Upper lobe of left lung (tissue), 4 donors: Measurements from ENCODE around the gene TAS1R1.

Experiments used
- CTCF ChIP-seq, 6 experiments: fragments of 450-650 bp in 4 of 6; fragments of 200-600 bp in 2 of 6; sonication (generic) in 2 of 6; IDR thresholded peaks; one replicate each; pipeline ENCODE4 v1.5.1; 2016 to 2019; ENCODE audit warnings: antibody characterized with exemption in 6 of 6
- POLR2A ChIP-seq, 4 donors: fragments of 450-650 bp; IDR thresholded peaks; one replicate each; pipeline ENCODE4 v1.5.1; 2016 to 2017; ENCODE audit warnings: antibody characterized with exemption in 4 of 4, mild to moderate bottlenecking in 2 of 4

- TF ChIP-seq POLR2A (IDR thresholded peaks at IDR 0.05) (no peak), CTCF (IDR thresholded peaks at IDR 0.05) (no peak)
Measured at GRCh38 chr1:6528492-6528891, 26.6 kb upstream of the TAS1R1 start.
